HCEC 1CT (cell line): ENCODE results near the gene HVCN1.

Source experiments
- DNase-seq: peaks from one replicate; pipeline ENCODE4 v3.0.0-alpha.2; 2017

The HVCN1 gene

GRCh38 chr12:110613071-110613770 lies 75.7 kb downstream of the HVCN1 start:
- no peak for DNase-seq

- DNase-seq: no peak
These were observed 82.7 kb downstream of the HVCN1 start for GRCh38 chr12:110606253-110606611.

GRCh38 chr12:110602085-110602814 lies 86.7 kb downstream of the HVCN1 start:
- DNase-seq: peak; percentile 63

GRCh38 chr12:110600254-110600653 lies 88.7 kb downstream of the HVCN1 start:
- DNase-seq: peak; percentile 71

- no peak for DNase-seq
These were observed 89.6 kb downstream of the HVCN1 start for GRCh38 chr12:110599334-110599733.
